HG02852 (cell line): Measurements from ENCODE around the gene SLBP.
"Not testable (repeated sequence)": the region's sequence is repeated elsewhere in the genome, so short reads cannot be mapped to it uniquely, and the experiment has no call there.

Experiments
- ATAC-seq: cut with Tn5 transposase; IDR thresholded peaks from one replicate; pipeline ENCODE4 v1.9.1; 2021; ENCODE audit warnings: mild to moderate bottlenecking, moderate library complexity; ENCODE audit not compliant: unreplicated experiment

SLBP gene

DNA sequence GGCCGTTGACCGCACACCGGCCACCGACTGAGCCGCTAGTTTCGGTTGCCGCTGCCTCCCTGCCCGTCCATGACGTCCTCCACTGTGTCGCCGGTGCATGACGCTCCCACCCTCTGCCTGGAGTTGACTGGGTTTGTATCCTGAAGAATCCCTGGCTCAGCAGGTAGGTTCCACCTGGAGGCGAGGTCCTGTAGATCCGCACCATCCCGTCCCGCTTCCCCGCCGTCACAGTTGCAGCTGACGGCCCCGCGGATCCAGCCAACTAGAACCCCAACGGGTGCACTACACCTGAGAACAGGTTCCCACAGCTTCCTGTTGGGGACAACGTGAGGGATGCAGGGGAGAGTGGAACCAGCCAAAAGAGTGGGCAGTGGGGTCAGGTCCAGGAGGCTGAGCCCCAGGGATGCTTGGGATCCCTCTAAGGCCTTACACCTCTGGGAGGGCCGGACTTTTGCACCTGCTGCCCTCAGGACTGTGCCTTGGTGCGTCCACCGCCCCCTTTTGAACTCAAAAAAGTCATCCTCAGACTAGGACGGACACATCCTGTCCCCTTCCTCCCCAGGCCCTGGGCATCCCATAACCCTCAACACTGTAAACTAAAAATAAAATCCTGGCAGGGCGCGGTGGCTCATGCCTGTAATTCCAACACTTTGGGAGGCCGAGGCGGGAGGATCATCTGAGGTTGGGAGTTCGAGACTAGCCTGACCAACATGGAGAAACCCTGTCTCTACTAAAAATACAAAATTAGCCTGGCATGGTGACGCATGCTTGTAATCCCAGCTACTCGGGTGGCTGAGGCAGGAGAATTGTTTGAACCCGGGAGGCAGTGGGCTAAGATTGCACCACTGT lies 1.1 kb upstream of the SLBP start:
- peak; percentile 4 for ATAC-seq

DNA sequence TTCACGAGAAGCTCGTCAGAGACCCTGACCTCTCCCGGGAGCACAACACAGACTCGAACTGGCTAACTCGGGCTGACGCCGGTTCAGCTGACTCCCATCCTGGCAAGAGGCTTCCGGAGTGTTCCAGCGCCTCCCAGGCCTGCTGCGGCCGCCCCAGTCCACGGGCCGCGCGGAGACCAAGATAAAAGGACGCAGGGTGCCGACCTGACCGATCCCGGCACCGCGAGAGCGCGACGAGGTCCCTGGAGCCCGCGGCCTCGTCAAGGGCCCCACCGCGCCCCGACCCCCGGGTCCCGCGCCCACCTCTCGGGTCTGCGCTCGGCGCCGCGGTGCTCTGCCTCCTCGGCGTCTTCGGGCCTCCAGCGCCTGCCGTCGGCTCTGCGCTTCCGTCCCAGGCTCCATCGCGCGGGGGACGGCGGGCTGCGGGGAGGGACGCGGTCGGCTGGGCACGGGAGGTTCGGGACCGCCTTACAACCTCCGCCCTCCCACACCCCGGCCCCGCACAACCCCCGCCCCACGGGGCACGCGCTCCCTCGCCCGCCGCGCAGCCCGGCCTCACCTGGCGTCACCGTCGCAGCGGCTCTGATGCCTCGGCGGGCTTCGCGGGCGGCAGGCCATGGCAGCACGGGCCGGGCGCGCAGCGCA lies 426 bp downstream of the SLBP start:
- peak; percentile 8 for ATAC-seq

DNA sequence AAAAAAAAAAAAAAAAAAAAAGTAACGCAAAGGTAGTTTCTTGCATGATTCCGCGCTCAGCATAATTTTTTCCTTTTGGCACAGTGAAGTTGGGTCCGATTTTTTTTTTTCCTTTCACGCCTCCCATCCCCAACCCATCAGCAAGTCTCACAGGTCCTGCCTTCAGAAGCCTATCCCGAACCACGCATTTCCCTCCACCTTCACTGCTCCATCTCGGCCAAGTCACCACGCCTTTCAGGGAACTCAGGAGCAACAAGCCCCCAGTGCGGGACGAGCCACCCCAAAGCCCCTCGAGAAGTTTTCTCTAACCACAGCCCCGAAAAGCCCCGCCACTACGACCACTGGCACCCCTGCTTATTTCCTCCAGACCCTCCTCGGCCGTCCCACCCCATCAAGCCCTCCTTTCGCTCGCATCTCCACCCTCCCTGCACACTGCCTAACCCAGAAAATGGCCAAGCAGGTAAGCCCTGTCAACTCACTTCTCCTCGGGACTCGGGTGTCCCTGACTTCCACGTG lies 1.0 kb downstream of the SLBP start:
- ATAC-seq: no peak

DNA sequence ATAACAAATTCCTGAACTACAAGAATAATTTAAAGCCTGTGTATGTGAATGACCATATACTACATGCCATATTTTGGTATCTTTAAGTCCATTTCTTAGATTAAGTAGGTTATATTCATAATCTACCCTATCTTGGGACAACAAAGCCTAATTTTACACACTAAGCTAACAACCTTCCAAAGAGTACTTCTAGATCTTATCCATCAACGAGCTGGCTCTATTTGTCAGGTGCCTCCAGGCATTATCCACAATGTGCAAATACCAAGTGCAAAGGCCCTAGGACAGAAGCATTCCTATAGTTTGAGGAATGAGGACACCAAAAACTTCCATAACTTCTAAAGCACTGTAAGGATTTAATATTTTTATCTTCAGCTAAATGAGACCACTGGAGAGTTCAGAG lies 3.5 kb downstream of the SLBP start:
- no peak for ATAC-seq

DNA sequence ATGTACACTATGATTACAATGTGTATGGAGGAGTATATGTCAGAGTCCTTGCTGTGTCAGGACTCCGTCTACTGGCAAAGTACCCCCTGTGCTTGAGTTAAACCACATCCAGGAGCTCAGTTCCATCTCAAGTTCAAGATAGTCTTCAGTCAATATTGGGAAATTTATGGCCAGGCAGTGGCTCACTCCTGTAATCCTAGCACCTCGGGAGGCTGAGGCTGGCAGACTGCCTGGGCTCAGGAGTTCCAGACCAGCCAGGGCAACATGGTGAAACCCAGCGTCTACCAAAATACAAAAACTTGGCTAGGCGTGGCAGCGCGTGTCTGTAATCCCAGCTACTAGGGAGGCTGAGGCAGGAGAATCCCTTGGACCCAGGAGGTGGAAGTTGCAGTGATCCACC lies 5.8 kb downstream of the SLBP start:
- no peak for ATAC-seq

- no peak for ATAC-seq
Observed at GRCh38 chr4:1705732-1706131, 6.4 kb downstream of the SLBP start.

- ATAC-seq: no peak
Observed at GRCh38 chr4:1703867-1704266, 8.3 kb downstream of the SLBP start.

- not testable (repeated sequence) for ATAC-seq
Observed at GRCh38 chr4:1701671-1702070, 10.4 kb downstream of the SLBP start.

GRCh38 chr4:1695913-1696312 lies 16.2 kb downstream of the SLBP start:
- no peak for ATAC-seq

DNA sequence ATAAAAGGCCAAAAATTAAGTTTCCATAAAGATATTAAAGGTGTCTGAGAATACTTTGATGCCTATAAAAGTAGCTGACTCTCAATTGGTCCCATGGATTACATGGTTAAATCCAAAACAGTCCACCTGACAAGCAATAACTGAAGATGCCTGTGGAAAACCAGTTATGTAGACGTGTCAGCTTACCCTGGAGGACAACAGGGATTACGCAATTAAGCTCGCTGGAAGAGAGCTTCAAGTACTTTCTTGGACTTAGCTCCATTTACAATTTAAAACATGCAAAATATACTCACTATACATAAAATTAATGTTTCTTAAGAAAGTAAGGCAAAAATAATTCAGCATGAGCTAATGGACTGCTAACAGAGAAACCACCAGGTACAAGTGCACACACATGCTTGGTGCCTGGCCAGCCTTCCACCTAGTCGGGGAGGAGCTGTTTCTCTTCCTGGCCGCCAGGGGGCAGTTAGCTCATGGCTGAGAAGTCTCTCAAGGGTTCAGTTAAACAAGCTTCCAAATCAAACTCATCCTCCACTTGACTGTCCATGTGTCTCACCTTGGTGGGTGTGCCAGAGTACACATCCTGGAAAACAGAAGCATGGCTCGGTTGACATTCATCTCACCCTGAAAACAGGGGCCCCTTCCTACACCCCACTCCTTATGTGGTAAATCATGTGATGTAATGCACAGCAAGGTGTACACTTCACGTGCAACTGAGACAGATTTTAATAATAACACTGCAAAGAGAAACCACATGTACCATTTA lies 18.8 kb downstream of the SLBP start:
- peak; percentile 75 for ATAC-seq

DNA sequence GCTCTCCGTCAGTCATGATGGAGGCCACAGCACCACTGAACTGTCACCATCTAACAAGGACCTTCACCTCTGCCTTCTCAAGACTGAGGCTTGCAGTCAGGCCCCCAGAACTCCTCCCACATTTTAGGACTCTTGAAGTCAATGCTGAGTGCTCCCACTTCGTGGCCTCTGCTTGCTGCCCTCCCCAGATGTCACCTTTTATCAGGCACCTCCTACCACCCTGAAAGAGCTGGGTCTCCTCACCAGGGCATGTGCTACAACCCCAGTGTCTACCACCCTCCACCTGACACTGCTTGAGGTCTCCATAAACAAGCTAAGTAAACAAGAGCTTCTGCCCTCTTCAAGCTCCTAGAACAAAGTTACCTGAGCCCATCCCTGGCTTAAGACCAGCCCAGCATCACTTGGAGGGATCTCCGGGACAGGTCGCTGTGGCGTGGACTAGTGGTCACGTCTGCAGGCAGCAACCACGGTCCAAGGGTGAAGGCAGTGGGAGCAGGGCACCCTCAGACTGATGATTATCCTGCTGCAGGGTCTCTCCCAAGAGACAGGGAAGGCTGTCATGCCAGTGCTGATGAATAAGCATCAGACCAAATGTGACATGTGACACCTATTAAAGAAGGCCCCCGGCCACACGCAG lies 20.3 kb downstream of the SLBP start:
- ATAC-seq: no peak

GRCh38 chr4:1690698-1691097 lies 21.4 kb downstream of the SLBP start:
- no peak for ATAC-seq

- no peak for ATAC-seq
Observed at GRCh38 chr4:1686440-1687036, 25.6 kb downstream of the SLBP start.

GRCh38 chr4:1685235-1686150 lies 26.6 kb downstream of the SLBP start:
- ATAC-seq: no peak

GRCh38 chr4:1684506-1685234 lies 27.4 kb downstream of the SLBP start:
- ATAC-seq: peak; percentile 21

DNA sequence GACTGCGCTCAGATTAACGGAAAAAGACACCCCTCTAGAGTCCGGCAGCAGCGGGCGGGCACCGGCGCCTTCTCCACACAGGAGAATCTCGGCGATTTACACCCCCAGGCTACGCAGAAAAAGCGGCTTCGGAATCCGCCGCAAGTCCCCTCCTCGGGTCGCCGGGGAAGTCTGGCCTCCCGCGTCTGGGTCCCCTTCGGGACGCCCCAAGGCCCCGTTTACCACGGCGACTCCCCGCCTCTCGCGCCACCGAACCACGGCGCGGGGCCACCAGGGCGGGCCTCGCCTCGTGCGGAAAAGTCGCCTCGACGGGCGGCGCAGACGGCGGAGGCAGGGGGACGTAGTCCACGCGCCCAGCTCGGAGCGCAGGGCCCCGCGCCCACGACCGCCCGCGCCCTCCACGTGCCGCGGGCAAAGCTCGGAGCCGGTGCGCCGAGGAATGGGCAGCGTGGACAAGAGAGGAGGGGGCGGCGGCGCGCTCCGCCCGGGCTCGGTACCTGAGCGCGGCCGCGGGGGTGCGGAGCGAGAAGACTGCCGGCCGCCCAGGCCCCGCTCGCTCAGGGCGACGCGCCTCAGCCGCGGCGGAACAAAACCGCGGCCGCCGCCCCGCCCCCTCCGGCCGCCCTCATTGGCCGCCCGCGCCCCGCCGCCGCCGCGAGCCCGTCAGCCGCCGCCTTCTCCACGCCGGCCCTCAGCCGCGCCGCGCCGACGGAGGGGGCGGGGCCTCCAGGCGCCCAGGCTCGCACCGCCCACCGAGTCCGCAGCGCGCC lies 28.2 kb downstream of the SLBP start, which contains the start of gene FAM53A:
Gene FAM53A (minus strand): TSS at position 578 of the 770 bp plus-strand sequence. CDS start 15,572 bp downstream, outside the sequence.
- peak; percentile 85 for ATAC-seq

DNA sequence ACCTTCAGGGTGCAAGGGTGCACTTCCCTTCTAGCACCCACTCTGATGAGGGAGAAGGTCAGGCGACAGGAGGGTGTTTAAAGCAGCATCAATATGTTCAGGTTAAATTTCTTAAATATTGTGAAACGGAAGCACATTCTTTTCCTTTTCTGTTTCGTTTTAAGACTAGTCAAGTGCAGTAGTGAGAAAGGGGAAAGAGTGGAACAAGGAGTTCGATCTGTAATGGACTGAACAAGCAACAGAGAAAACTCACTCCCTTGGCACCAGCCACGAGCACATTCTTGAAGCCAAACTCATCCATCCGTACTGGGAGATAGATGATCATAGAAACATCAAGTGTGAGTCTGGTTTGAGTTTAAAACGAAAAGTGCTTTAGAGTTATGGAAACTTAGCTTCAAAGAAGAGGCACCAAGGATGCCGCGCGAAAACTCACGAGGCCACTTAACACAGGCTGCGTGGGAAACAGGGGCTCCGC lies 28.8 kb downstream of the SLBP start:
- no peak for ATAC-seq

DNA sequence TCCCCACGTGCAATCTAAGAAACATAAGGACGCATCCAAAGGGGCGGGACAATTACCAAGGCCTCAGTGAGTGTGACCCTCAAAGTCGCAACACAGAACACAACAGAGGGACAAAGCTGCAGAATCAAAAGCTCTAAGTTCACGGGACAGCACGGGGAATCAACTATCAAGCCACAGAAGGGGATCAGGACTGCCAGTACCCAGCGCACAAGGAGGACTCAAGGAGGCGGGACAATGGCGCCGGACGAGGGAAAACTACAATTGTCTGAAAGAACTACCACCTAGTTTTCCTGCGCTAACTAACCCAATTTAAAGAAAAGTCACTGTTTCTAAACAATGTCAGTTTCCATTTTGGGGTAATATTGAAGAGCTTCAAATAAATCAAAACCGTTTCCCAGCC lies 29.3 kb downstream of the SLBP start:
- no peak for ATAC-seq
